Measurements from ENCODE around the gene GNA15.

GNA15 gene

GRCh38 chr19:3121396-3121795 lies 14.4 kb upstream of the GNA15 start:
- no peak overlapping the region for H3K4me3 ChIP-seq (ENCODE audit: control insufficient read depth in 1 of 7, extremely low read depth in 1 of 7, insufficient read depth in 4 of 7, low read depth in 2 of 7, low read length in 6 of 7)
- WGBS (ENCODE audit: insufficient coverage) = 95% methylated on average over 15 of the region's 22 CpGs

GRCh38 chr19:3121821-3122511 lies 13.9 kb upstream of the GNA15 start:
- Histone ChIP-seq H3K9me3 (ENCODE audit: control extremely low read depth in 1 of 5, control insufficient read depth in 4 of 5, insufficient read depth in 2 of 5, low read depth in 1 of 5, low read length in 4 of 5) (no peaks in the 10 kb centered on the region), H3K4me1 (ENCODE audit: control extremely low read depth in 1 of 4, control insufficient read depth in 4 of 4, insufficient read depth in 4 of 4, low read length in 3 of 4) (peaks cover 0 to 28% (median 13%) of the 10 kb centered on the region in 4 experiments), H3K27me3 (replicated peaks in 2 of 5; ENCODE audit: control insufficient read depth in 4 of 5, insufficient read depth in 5 of 5, low read length in 4 of 5) (no peaks in the 10 kb centered on the region), H3K36me3 (ENCODE audit: control insufficient read depth in 4 of 4, insufficient read depth in 4 of 4, low read length in 3 of 4) (peaks cover 0 to 28% (median 3%) of the 10 kb centered on the region in 4 experiments), H3K27ac (ENCODE audit: insufficient read depth in 1 of 2, low read depth in 1 of 2, low read length in 2 of 2, poor library complexity in 1 of 2, severe bottlenecking in 2 of 2) (no peak overlapping the region), H3K4me3 (ENCODE audit: control insufficient read depth in 1 of 7, extremely low read depth in 1 of 7, insufficient read depth in 4 of 7, low read depth in 2 of 7, low read length in 6 of 7) (no peak overlapping the region)
- POLR2A ChIA-PET = no interaction called here
- DNase-seq = no peak
- WGBS (ENCODE audit: insufficient coverage) = 96% methylated on average over 36 of the region's 40 CpGs
- CTCF ChIA-PET = interaction anchor here (1.5 kb wide), 1 partner anchor 13 kb away, joined by 3 read pairs; no protein-coding TSS in a partner anchor

More at GRCh38 chr19:3121396-3121795, 14.4 kb upstream of the GNA15 start:
- H3K27me3 ChIP-seq (replicated peaks in 2 of 5; ENCODE audit: control insufficient read depth in 4 of 5, insufficient read depth in 5 of 5, low read length in 4 of 5) = no peaks in the 10 kb centered on the region
- H3K27ac ChIP-seq (ENCODE audit: insufficient read depth in 1 of 2, low read depth in 1 of 2, low read length in 2 of 2, poor library complexity in 1 of 2, severe bottlenecking in 2 of 2) = no peak overlapping the region
- H3K9me3 ChIP-seq (ENCODE audit: control extremely low read depth in 1 of 5, control insufficient read depth in 4 of 5, insufficient read depth in 2 of 5, low read depth in 1 of 5, low read length in 4 of 5) = no peaks in the 10 kb centered on the region
- POLR2A ChIA-PET = no interaction called here
- peaks cover 0 to 33% (median 3%) of the 10 kb centered on the region in 4 experiments for H3K36me3 ChIP-seq (ENCODE audit: control insufficient read depth in 4 of 4, insufficient read depth in 4 of 4, low read length in 3 of 4)
- CTCF ChIA-PET = no interaction called here
- peaks cover 0 to 28% (median 13%) of the 10 kb centered on the region in 4 experiments for H3K4me1 ChIP-seq (ENCODE audit: control extremely low read depth in 1 of 4, control insufficient read depth in 4 of 4, insufficient read depth in 4 of 4, low read length in 3 of 4)
- DNase-seq = no peak

GRCh38 chr19:3122512-3122870 lies 13.3 kb upstream of the GNA15 start:
- Histone ChIP-seq H3K27me3 (replicated peaks in 2 of 5; ENCODE audit: control insufficient read depth in 4 of 5, insufficient read depth in 5 of 5, low read length in 4 of 5) (no peaks in the 10 kb centered on the region), H3K9me3 (ENCODE audit: control extremely low read depth in 1 of 5, control insufficient read depth in 4 of 5, insufficient read depth in 2 of 5, low read depth in 1 of 5, low read length in 4 of 5) (no peaks in the 10 kb centered on the region), H3K27ac (ENCODE audit: insufficient read depth in 1 of 2, low read depth in 1 of 2, low read length in 2 of 2, poor library complexity in 1 of 2, severe bottlenecking in 2 of 2) (no peak overlapping the region), H3K36me3 (ENCODE audit: control insufficient read depth in 4 of 4, insufficient read depth in 4 of 4, low read length in 3 of 4) (peaks cover 0 to 26% (median 3%) of the 10 kb centered on the region in 4 experiments), H3K4me1 (ENCODE audit: control extremely low read depth in 1 of 4, control insufficient read depth in 4 of 4, insufficient read depth in 4 of 4, low read length in 3 of 4) (peaks cover 0 to 28% (median 13%) of the 10 kb centered on the region in 4 experiments), H3K4me3 (ENCODE audit: control insufficient read depth in 1 of 7, extremely low read depth in 1 of 7, insufficient read depth in 4 of 7, low read depth in 2 of 7, low read length in 6 of 7) (no peak overlapping the region)
- no peak for DNase-seq
- WGBS (ENCODE audit: insufficient coverage) = 97% methylated on average over 19 of the region's 22 CpGs
- ChIA-PET POLR2A (no interaction called here), CTCF (interaction anchor here (1.5 kb wide), 1 partner anchor 14 kb away, joined by 3 read pairs; no protein-coding TSS in a partner anchor)

- Histone ChIP-seq H3K4me1 (ENCODE audit: control extremely low read depth in 1 of 4, control insufficient read depth in 4 of 4, insufficient read depth in 4 of 4, low read length in 3 of 4) (peaks cover 0 to 28% (median 13%) of the 10 kb centered on the region in 4 experiments), H3K27me3 (replicated peaks in 2 of 5; ENCODE audit: control insufficient read depth in 4 of 5, insufficient read depth in 5 of 5, low read length in 4 of 5) (no peaks in the 10 kb centered on the region), H3K9me3 (ENCODE audit: control extremely low read depth in 1 of 5, control insufficient read depth in 4 of 5, insufficient read depth in 2 of 5, low read depth in 1 of 5, low read length in 4 of 5) (no peaks in the 10 kb centered on the region), H3K27ac (ENCODE audit: insufficient read depth in 1 of 2, low read depth in 1 of 2, low read length in 2 of 2, poor library complexity in 1 of 2, severe bottlenecking in 2 of 2) (no peak overlapping the region), H3K36me3 (ENCODE audit: control insufficient read depth in 4 of 4, insufficient read depth in 4 of 4, low read length in 3 of 4) (peaks cover 0 to 22% (median 3%) of the 10 kb centered on the region in 4 experiments), H3K4me3 (ENCODE audit: control insufficient read depth in 1 of 7, extremely low read depth in 1 of 7, insufficient read depth in 4 of 7, low read depth in 2 of 7, low read length in 6 of 7) (no peak overlapping the region)
- ChIA-PET POLR2A (no interaction called here), CTCF (interaction anchor here (1.5 to 12.5 kb wide), 2 partner anchors 15 to 39 kb away, joined by 3 to 123 read pairs; no protein-coding TSS in a partner anchor)
- WGBS (ENCODE audit: insufficient coverage) = 96% methylated on average over 29 of the region's 29 CpGs
- DNase-seq = no peak
These were observed 12.6 kb upstream of the GNA15 start for GRCh38 chr19:3123088-3123721.

- ChIA-PET POLR2A (interaction anchor here (1.7 kb wide), 1 partner anchor 17 kb away, joined by 5 read pairs; no protein-coding TSS in a partner anchor), CTCF (interaction anchor here (1.8 to 12.5 kb wide), 5 partner anchors 15 to 48 kb away, joined by 6 to 158 read pairs (median 17); partner anchors contain the start of gene GNA15)
- H3K27ac ChIP-seq (ENCODE audit: insufficient read depth in 1 of 2, low read depth in 1 of 2, low read length in 2 of 2, poor library complexity in 1 of 2, severe bottlenecking in 2 of 2) = peak overlapping the region in 1 of 2 experiments; percentile 43
- H3K4me1 ChIP-seq (ENCODE audit: control extremely low read depth in 1 of 4, control insufficient read depth in 4 of 4, insufficient read depth in 4 of 4, low read length in 3 of 4) = peaks cover 0 to 31% (median 13%) of the 10 kb centered on the region in 4 experiments
- H3K9me3 ChIP-seq (ENCODE audit: control extremely low read depth in 1 of 5, control insufficient read depth in 4 of 5, insufficient read depth in 2 of 5, low read depth in 1 of 5, low read length in 4 of 5) = no peaks in the 10 kb centered on the region
- H3K36me3 ChIP-seq (ENCODE audit: control insufficient read depth in 4 of 4, insufficient read depth in 4 of 4, low read length in 3 of 4) = peaks cover 0 to 19% (median 2%) of the 10 kb centered on the region in 4 experiments
- 32% methylated on average over 4 of the region's 8 CpGs for WGBS (ENCODE audit: insufficient coverage)
- H3K4me3 ChIP-seq (ENCODE audit: control insufficient read depth in 1 of 7, extremely low read depth in 1 of 7, insufficient read depth in 4 of 7, low read depth in 2 of 7, low read length in 6 of 7) = peak overlapping the region in 1 of 7 experiments; percentile 48
- no peak for DNase-seq
- no peaks in the 10 kb centered on the region for H3K27me3 ChIP-seq (replicated peaks in 2 of 5; ENCODE audit: control insufficient read depth in 4 of 5, insufficient read depth in 5 of 5, low read length in 4 of 5)
These were observed 11.9 kb upstream of the GNA15 start for GRCh38 chr19:3123956-3124355.

GRCh38 chr19:3124630-3125029 lies 11.2 kb upstream of the GNA15 start:
- POLR2A ChIA-PET = interaction anchor here (1.7 kb wide), 1 partner anchor 17 kb away, joined by 5 read pairs; no protein-coding TSS in a partner anchor

More at GRCh38 chr19:3124630-3125029, 11.2 kb upstream of the GNA15 start:
- Histone ChIP-seq H3K4me1 (ENCODE audit: control extremely low read depth in 1 of 4, control insufficient read depth in 4 of 4, insufficient read depth in 4 of 4, low read length in 3 of 4) (peaks cover 0 to 37% (median 16%) of the 10 kb centered on the region in 4 experiments), H3K9me3 (ENCODE audit: control extremely low read depth in 1 of 5, control insufficient read depth in 4 of 5, insufficient read depth in 2 of 5, low read depth in 1 of 5, low read length in 4 of 5) (no peaks in the 10 kb centered on the region), H3K27ac (ENCODE audit: insufficient read depth in 1 of 2, low read depth in 1 of 2, low read length in 2 of 2, poor library complexity in 1 of 2, severe bottlenecking in 2 of 2) (no peak overlapping the region), H3K4me3 (ENCODE audit: control insufficient read depth in 1 of 7, extremely low read depth in 1 of 7, insufficient read depth in 4 of 7, low read depth in 2 of 7, low read length in 6 of 7) (peak overlapping the region in 1 of 7 experiments; percentile 16), H3K27me3 (replicated peaks in 2 of 5; ENCODE audit: control insufficient read depth in 4 of 5, insufficient read depth in 5 of 5, low read length in 4 of 5) (no peaks in the 10 kb centered on the region), H3K36me3 (ENCODE audit: control insufficient read depth in 4 of 4, insufficient read depth in 4 of 4, low read length in 3 of 4) (peaks cover 0 to 19% (median 2%) of the 10 kb centered on the region in 4 experiments)
- 77% methylated on average over 13 of the region's 16 CpGs for WGBS (ENCODE audit: insufficient coverage)
- CTCF ChIA-PET = interaction anchor here (1.8 to 12.5 kb wide), 6 partner anchors 8 to 49 kb away, joined by 6 to 158 read pairs (median 18); partner anchors contain the start of gene GNA15
- DNase-seq = peak in 1 of 3 donors; percentile 29
